ENCODE data around the gene TACC2. TPM values are rescaled to one million over a fixed set of nuclear protein-coding genes. Genes with fewer than 3 reads are reported as not detected.

TACC2 gene
- total and polyA plus RNA-seq, 12 donors = 68.1 to 451 (median 364) TPM

DNA sequence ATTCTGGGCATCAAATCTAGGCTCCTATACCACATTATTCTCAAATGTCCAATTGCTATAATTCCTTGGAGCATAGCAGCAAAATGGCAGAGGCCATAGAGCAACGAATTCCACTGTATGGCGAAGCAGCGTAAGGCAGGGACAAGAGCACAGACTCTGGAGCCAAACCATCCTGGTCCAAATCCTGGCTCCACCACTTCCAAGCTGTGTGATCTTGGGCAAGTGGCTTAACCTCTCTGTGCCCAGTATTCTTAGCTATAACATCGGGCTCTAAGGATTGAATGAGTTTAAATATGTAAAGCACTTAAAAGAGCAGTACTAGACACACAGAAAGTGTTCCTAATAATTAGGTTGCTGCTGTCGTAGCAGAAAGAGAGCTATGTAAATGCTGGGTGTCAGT lies 56.2 kb downstream of the TACC2 start:
- H3K27ac ChIP-seq = peak overlapping the region in 9 of 10 donors; percentile 30 to 82 (median 54)
- H3K36me3 ChIP-seq = peaks cover 0 to under 1% (median 0%) of the 10 kb centered on the region in 9 donors
- DNase-seq = no peak
- no peak overlapping the region for H3K4me3 ChIP-seq
- H3K4me1 ChIP-seq = peaks cover 0 to 36% (median 16%) of the 10 kb centered on the region in 9 donors
- TF ChIP-seq, protein P1, sequence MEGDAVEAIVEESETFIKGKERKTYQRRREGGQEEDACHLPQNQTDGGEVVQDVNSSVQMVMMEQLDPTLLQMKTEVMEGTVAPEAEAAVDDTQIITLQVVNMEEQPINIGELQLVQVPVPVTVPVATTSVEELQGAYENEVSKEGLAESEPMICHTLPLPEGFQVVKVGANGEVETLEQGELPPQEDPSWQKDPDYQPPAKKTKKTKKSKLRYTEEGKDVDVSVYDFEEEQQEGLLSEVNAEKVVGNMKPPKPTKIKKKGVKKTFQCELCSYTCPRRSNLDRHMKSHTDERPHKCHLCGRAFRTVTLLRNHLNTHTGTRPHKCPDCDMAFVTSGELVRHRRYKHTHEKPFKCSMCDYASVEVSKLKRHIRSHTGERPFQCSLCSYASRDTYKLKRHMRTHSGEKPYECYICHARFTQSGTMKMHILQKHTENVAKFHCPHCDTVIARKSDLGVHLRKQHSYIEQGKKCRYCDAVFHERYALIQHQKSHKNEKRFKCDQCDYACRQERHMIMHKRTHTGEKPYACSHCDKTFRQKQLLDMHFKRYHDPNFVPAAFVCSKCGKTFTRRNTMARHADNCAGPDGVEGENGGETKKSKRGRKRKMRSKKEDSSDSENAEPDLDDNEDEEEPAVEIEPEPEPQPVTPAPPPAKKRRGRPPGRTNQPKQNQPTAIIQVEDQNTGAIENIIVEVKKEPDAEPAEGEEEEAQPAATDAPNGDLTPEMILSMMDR (IDR thresholded peaks at IDR 0.05) = no peak
- intact Hi-C loops (cut with DNase I) = no loop called here
- no peak for ATAC-seq
- H3K9me3 ChIP-seq = no peaks in the 10 kb centered on the region
- no peaks in the 10 kb centered on the region for H3K27me3 ChIP-seq
- WGBS, 2 donors = 83 to 88% methylated on average over 5 of the region's 5 CpGs

- H3K4me3 ChIP-seq = no peak overlapping the region
- ATAC-seq = no peak
- peaks cover 0 to 11% (median 0%) of the 10 kb centered on the region in 9 donors for H3K36me3 ChIP-seq
- H3K27ac ChIP-seq = peak overlapping the region in 1 of 10 donors; percentile 3
- TF ChIP-seq, protein P1 (IDR thresholded peaks at IDR 0.05) = no peak
- no peak for DNase-seq
- H3K9me3 ChIP-seq = no peaks in the 10 kb centered on the region
- H3K4me1 ChIP-seq = peaks cover 3 to 57% (median 32%) of the 10 kb centered on the region in 9 donors
- WGBS, 2 donors = 85 to 95% methylated on average over 3 of the region's 3 CpGs
- H3K27me3 ChIP-seq = no peaks in the 10 kb centered on the region
- intact Hi-C loops (cut with DNase I) = no loop called here
These were observed 58.6 kb downstream of the TACC2 start for GRCh38 chr10:122047560-122047959.

DNA sequence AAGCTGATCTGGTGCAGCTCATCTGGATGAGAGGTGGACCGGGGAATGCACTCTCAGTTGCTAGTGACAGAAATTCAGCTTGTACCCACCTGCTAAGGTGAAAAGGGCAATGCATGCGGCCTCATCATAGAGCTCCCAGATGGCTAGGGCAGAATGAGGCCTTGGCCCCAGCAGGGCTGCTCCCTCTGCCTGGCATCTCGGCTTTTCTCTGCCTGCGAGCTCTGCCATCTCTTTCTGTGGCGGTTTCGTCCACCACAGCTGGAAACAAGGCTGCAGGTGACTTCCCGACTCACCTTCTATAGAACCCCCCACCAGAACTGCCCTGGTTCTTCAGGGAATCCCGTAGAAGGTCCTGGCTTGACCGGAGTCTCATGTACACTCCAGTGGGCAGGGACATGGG lies 60.1 kb downstream of the TACC2 start:
- intact Hi-C loops (cut with DNase I) = no loop called here
- no peak overlapping the region for H3K27ac ChIP-seq
- TF ChIP-seq, protein P1 (IDR thresholded peaks at IDR 0.05) = no peak
- H3K4me1 ChIP-seq = peaks cover 7 to 60% (median 36%) of the 10 kb centered on the region in 9 donors
- no peaks in the 10 kb centered on the region for H3K9me3 ChIP-seq
- no peak overlapping the region for H3K4me3 ChIP-seq
- H3K36me3 ChIP-seq = peaks cover 0 to 15% (median 0%) of the 10 kb centered on the region in 9 donors
- ATAC-seq = no peak
- DNase-seq = no peak
- 91 to 92% methylated on average over 9 of the region's 9 CpGs for WGBS, 2 donors
- no peaks in the 10 kb centered on the region for H3K27me3 ChIP-seq

GRCh38 chr10:122050311-122050710 lies 61.3 kb downstream of the TACC2 start:
- DNase-seq (no peak), ATAC-seq (no peak)
- Histone ChIP-seq H3K4me3 (no peak overlapping the region), H3K36me3 (peaks cover 0 to 15% (median 0%) of the 10 kb centered on the region in 9 donors), H3K27ac (peak overlapping the region in 2 of 10 donors; percentile 32 to 39), H3K4me1 (peaks cover 13 to 62% (median 34%) of the 10 kb centered on the region in 9 donors), H3K9me3 (no peaks in the 10 kb centered on the region), H3K27me3 (no peaks in the 10 kb centered on the region)
- 77 to 85% methylated on average over 10 of the region's 10 CpGs for WGBS, 2 donors
- TF ChIP-seq, protein P1 (IDR thresholded peaks at IDR 0.05) = no peak
- intact Hi-C loops (cut with DNase I) = loop anchor here in 7 of 10 donors (2.0 to 10.0 kb wide), 7 partner anchors 64 to 224 kb away; partner anchors contain the start of genes ATE1 (in 4 of the 7), NSMCE4A (in 2 of the 7) and BTBD16 (in 1 of the 7)
